C4-2B (cell line): ENCODE data around the gene ZMYND15.

Experiments used
- H3K27ac ChIP-seq: fragments of 450-650 bp; 2 replicates; pipeline ENCODE4 v1.5.1; 2017
- CTCF ChIP-seq: fragments of 450-650 bp; conservative IDR thresholded peaks from 2 replicates; pipeline ENCODE4 v1.5.1; 2017; ENCODE audit warnings: mild to moderate bottlenecking
- ZFX ChIP-seq: fragments of 450-650 bp; IDR thresholded peaks from 2 replicates; pipeline ENCODE4 v1.6.1; 2017

Gene ZMYND15

GRCh38 chr17:4780325-4780955 is 40.8 kb downstream of the ZMYND15 start:
- TF ChIP-seq ZFX (no peak), CTCF (no peak)
- no peak overlapping the region for H3K27ac ChIP-seq

DNA sequence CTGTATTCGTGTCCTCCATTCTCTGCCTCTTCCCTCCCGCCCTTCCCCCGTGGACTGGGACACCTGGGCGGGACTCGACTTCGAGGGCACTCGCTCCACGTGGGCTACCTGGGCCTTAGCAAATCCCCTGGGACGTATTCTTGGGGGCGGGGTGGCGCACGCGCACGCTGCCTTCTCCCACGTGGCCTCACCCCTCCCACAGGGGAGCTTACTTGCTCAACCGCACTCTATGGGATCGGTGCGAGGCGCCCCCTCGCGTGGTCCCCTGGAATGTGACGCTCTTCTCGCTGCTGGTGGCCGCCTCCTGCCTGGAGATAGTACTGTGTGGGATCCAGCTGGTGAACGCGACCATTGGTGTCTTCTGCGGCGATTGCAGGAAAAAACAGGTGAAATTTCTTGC is 43.0 kb downstream of the ZMYND15 start:
- no peak overlapping the region for H3K27ac ChIP-seq
- no peak for TF ChIP-seq ZFX
- no peak for TF ChIP-seq CTCF

DNA sequence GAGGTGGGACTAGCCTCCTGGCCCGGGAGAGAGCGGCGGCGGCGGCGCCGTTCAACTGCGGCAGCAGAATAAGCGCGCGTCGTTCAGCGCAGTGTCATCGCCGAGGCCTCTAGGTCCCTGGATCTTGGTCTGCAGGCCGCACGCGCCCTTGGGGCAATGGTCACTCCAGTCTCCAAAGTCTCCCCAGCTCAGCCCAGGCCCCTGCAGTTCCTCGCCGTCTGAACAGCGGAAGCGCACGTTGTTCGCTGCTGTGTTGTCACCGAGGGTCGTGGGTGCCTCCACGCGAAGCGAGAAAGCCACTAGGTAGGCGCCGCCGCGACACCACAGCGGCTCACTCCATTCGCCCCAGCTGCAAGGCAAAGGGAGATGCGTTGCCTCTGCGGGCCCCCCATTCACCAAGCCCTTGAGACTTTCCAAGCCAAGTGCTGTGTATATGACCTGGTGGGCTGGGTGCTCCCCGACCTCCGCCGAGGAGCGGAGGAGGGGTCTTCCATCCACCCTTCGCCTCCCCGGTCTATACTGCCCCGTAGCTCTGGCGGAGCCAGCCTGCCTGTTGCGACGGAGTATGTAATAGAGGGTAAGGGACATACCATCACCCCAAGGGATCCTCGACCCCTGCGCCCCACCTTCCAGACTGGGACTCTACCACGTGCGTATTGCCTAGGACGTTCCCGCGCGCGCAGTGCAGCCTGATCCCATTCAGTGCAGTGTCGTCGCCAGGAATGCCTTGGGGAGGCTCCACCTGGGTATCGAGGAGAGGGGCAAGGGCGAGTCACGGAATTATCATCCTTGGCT is 45.9 kb downstream of the ZMYND15 start:
- TF ChIP-seq ZFX (no peak), CTCF (no peak)
- H3K27ac ChIP-seq: no peak overlapping the region

DNA sequence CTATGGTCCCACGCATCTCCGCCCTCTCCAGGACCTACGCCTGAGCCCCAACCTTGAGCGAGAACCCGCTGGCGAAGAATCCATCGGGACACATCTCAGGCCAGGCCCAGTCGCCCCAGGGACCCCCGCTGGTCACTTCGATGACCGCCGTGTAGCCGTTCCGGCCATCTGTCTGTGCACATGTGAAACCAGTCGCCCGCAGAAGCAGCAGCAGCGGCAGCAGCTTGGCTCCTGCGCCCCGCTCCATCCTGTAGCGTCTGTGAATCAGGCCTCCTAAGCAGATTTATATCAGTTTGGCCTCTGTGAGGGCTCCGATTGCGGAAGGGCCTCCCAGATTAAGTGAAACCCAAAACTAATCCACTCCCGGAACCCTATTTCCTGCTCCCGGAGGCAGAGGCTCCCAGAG is 46.5 kb downstream of the ZMYND15 start, which contains the start of gene VMO1:
VMO1 (minus strand) TSS at position 259 of the 406 bp plus-strand sequence; CDS start at position 247, 12 bp downstream.
- TF ChIP-seq ZFX: no peak
- TF ChIP-seq CTCF: no peak
- H3K27ac ChIP-seq: no peak within 1 kb of the TSS

- no peak for TF ChIP-seq ZFX
- TF ChIP-seq CTCF: no peak
- H3K27ac ChIP-seq: no peak overlapping the region
Observed at GRCh38 chr17:4786516-4786915, 46.9 kb downstream of the ZMYND15 start.

- no peak overlapping the region; the same call in 1 of the 2 replicates for H3K27ac ChIP-seq
- TF ChIP-seq ZFX (no peak), CTCF (no peak)
Observed at GRCh38 chr17:4788159-4788806, 48.6 kb downstream of the ZMYND15 start.
